ENCODE measurements around the gene TAAR2.
A peak's percentile ranks its signal among the peaks of the same experiment; 100 is the strongest.
"Not testable (repeated sequence)": the region's sequence is repeated elsewhere in the genome, so short reads cannot be mapped to it uniquely, and the experiment has no call there.

Gene TAAR2, protein sequence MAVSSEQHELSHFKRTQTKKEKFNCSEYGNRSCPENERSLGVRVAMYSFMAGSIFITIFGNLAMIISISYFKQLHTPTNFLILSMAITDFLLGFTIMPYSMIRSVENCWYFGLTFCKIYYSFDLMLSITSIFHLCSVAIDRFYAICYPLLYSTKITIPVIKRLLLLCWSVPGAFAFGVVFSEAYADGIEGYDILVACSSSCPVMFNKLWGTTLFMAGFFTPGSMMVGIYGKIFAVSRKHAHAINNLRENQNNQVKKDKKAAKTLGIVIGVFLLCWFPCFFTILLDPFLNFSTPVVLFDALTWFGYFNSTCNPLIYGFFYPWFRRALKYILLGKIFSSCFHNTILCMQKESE

DNA sequence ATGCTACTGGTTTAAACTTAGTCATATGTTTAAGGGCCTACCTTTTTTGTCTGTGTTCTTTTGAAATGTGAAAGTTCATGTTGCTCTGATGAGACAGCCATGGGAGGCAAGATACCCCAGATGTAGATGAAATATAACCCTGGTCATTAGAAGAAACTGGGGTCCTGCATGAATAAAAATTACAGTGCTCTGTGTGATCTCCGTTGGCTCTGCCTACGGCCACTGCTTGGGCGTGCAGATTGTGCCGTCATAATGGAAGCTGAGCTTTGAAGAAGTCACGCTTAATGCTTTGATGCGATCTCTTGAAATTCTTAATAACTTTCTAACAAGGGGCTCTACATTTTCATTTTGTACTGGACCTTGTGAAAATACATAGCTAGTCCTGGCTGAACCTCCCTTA, at the start of gene TAAR2:
TSS of gene TAAR2 (minus strand) at position 101 of the 400 bp plus-strand sequence. CDS start at position 101, 0 bp downstream.
- DNase-seq, result no peak

DNA sequence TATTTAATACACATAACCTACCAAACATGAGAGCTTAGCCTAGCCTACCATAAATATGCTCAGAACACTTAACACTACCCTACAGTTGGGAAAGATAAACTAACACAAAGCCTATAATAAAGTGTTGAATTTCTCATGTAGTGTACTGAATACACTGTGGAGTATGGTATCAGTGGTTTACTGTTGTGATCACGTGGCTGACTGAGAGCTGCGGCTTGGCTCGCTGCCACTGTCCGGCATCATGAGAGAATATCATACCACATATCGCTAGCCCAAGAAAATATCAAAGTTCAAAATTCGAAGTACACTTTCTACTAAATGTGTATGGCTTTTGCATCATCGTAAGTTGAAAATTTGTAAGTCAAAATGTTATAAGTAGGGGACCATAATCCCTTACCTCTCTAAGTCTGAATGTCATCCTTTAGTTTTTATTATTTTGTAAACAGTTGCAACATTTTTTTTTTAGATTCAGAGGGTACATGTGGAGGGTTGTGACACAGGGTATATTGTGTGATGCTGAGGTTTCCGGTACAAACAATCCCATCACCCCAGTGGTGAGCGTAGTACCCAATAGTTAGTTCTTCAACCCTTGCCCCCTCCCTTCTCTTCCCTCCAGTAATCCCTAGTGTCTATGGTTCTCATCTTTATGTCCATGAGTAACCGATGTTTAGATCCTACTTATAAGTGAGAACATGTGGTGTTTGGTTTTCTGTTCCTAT, 49.5 kb upstream of the TAAR2 start:
- DNase-seq, result no peak

DNA sequence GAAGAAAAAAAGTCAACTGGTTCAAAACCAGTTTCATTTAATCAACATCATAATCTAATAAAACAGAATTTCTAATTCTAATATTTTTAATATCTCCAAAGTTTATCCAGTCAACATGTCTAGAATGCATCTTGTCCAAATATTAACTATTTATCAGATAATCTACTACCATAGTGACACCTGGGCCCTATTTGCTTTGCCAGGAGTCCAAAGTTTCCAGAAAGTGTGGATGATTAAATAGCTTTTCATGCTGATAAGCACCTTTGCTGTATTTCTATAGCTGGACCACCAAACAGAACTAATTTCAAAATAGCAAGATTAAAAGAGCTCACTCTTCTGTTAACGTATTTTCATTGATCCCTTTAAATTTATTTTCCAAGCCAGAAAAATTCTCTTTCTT, 47.2 kb upstream of the TAAR2 start:
- DNase-seq, result no peak

DNA sequence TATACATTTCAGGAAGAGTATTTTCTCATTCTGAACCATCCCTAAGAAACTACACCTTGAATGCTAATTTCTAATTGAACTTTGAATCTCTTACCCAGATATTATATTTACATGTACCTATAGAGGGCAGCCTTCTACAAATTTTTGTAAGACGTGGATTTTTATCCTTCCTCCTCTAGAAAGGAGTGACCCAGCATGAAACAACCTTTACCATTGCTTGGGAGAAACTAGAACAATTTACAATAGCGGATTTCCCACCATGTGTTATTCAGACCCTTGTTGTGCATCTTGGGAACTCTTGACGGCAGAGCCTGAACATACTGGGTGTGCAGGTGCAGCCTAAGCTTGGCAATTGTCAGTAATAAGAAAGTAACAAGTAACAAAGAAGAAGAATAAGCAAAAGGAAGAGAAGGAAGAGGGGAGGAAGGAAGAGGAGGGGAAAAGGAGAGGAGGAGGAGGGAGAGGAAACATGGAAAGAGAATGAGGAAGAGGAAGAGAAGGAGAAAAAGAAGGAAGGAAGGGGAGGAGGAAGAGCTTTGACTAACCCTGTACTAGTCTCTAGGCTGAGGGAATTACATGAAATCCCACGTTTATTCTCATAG, 45.7 kb upstream of the TAAR2 start:
- DNase-seq, result peak in 1 of 2 donors; percentile 37

DNA sequence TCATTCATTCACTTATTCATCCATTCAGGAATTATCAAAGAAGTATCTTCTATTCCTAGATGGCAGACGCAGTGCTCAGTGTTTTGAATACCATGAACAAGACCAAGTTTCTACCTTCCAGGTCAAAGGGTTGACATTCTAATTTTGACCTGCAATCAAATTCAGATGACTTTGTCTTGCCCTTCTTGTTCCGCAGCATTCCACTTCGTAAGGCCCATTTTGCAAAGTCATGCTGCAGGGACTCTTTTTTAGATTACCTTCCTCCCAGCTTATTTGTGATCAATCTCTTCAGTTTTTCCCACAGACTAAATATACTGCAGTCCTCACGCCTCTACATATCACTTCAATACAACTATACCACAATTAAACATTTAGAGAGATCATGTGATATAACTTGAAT, 42.0 kb upstream of the TAAR2 start:
- no peak for DNase-seq

DNA sequence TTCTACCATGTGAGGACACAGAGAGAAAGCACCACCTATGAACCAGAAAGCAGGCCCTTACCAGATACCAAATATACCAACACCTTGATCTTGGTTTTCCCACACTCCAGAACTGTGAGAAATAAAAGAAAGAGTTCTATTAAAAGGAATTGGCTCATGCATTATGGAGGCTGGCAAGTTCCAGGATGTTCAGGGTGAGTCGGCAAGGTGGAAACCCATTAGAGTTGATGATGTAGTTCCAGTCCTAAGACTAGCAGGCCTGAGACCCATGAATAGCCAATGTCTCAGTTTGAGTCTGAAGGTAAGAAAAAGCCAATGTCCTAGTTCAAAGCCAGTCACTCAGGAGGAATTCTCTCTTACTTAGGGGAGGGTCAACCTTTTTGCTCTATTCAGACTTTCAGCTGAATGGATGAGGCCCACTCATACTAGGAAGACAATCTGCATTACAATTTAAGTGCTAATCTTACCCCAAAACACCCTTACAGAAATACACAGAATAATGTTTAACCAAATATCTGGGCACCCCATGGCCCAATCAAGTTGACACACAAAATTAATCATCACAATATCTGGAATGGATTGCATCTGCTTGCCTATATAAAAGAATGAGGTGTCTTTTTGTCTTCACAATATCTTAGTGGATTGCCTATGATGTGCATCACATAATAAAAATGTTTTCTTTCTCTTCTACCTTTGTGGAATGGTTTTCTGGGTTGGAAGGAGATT, 40.4 kb upstream of the TAAR2 start:
- no peak for DNase-seq

DNA sequence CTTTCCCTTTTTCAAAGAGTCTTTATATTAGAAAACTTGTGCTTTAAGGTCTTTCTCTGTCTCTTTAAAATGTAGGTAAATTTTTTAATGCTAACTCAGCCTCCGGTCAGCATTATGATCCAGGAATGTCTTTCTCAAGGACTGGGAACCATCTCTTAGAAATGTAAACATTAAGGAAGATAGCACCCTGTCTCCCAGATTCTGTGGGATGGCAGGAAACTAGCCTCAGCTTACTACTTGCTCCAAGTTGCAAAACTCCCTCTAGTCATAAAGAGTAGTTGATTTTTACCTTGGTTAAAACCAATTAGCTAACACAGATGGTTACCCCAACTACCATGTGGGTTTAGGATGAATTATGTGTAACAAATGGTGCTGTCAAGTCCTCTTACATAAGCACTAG, 39.6 kb upstream of the TAAR2 start:
- DNase-seq, result no peak

DNA sequence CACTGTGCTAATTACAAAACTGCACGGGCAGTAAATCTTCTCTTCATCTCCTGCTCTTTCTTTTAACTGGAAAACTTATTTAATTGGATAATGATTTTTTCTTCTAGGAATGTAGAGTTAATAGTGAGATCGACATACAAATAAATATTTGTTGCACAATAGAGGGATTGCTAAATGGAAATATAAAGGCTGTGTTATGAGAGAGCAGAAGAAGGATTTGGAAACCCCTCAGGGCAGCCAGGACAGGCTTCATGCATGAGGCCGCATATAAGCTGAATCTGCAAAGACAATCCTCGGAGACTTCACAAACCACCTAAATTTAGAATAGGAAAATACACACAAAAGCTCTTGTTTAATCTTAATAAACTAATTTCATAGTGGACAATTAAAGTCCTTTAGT, 37.8 kb upstream of the TAAR2 start:
- no peak for DNase-seq

DNA sequence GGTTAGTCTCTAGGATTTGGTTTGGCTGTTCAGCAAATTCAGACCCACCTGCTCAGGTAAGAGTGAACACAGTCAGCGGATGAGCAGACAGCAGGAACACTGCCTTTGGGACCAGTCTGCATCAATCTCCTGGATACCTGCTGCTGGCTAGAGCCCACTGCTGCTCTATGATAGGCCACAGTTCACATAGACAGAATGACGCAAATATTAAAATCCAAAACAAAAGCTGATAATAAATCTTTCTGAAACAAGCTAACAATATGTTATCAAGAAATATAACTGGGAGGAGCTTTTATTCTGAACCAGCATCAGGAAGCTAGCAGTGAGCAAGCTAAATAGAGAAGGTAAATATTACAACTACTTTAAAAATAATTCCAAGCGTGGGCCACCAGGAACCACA, 35.0 kb upstream of the TAAR2 start, which contains the start of gene TAAR1:
TSS of gene TAAR1 (minus strand) at position 101 of the 400 bp plus-strand sequence. CDS start 13,179 bp downstream, outside the sequence.
- no peak for DNase-seq

DNA sequence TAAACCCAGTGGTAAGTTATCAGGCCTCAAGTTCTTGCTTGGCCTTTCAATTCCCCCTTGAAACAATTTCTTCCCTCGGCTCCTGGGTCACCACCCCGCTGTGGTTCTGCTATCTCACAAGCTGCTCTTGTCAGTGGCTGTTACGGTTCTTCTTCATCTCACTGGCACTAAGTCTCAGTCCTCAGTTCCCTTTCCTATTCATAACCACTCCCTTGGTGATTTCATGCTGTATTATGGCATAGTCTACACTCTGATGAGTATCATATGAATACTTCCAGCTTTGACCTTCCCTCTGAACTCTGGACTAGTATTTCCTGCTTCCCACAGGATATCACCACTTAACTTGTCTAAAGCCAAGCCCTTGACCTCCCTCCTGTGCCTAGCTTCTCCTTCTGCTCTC, 27.0 kb upstream of the TAAR2 start:
- no peak for DNase-seq

DNA sequence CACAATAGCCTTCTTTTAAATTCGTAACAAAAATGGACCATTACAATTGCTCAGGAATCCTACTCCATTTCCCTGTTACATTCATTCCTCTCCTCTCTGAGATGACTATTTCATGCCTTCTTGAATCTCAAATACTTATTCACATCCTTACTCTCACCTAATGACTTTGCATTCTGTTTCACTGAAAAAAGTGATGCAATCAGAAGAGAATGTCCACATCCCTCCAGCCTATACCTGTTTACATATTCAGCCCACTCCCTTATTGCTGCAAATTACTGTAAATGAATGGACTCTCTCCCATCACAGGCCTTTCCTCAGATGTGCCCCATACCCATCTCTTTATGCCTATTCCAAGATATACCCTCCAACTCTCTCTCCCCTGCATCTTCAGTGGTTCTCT, 26.4 kb upstream of the TAAR2 start:
- DNase-seq, result no peak

DNA sequence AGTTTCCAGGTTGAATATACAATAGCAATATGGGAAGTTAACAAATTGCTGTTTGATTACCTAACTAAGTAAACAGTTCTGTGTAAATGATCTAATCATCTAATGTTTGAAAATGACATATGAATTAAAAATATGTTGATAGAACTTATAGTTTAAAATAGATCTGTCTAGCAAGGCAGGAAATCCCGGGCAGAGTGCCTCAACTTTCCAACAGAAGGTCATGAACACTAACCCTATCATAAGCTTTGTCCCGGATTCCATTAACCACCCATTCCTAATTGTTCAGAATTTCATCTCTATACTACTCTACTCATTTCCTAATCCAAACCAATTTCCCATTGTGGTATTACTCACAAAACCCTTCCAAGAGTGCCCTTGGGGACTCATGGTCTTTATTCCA, 24.8 kb upstream of the TAAR2 start:
- no peak for DNase-seq

DNA sequence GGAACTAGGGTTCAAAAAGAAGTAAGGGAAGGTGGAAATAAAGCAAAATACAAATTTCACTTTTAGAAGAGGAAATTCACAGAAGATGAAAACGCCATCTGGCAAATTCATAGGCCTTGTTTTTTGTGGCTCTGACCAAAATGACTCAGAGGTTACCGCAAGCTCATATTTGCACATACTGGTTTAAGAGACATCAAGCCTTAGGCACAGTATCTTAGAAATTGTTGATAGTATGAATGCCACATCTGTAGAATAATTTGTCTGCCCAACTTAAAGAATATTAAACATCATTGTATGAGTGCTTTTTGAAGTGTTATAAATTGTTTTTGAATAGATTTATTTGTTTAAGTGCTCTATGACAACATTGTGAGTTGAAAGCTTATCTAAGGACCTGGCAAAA, 24.3 kb upstream of the TAAR2 start:
- no peak for DNase-seq

DNA sequence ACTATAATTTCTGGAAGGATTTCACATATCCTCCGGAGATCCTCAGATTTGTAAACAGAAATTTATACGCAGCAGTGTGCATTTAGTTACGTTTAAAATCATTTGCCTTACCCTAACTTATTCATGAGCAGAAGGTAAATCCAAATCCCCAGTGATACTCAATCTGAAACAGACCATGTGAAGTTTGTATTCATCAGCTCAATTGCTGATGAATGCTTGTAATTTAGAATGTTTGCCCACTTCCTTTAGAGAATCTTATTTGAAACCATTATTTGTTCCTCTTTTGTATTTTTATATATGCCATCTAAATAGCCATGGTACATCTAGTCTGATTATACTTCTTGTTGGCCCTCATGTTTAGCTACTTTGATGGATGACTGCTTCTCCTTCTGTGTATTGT, 19.5 kb upstream of the TAAR2 start:
- DNase-seq, result no peak

DNA sequence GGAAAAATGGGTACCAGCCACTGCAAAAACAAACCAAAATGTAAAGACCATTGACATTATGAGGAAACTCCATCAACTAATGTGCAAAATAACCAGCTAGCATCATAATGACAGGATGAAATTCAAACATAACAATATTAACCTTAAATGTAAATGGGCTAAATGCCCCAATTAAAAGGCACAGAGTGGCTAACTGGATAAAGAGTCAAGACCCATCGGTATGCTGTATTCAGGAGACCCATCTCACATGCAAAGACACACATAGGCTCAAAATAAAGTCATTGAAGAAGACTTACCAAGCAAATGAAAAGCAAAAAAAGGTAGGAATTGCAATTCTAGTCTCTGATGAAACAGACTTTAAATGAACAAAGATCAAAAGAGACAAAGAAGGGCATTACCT, 13.1 kb upstream of the TAAR2 start:
- DNase-seq, result not testable (repeated sequence)

DNA sequence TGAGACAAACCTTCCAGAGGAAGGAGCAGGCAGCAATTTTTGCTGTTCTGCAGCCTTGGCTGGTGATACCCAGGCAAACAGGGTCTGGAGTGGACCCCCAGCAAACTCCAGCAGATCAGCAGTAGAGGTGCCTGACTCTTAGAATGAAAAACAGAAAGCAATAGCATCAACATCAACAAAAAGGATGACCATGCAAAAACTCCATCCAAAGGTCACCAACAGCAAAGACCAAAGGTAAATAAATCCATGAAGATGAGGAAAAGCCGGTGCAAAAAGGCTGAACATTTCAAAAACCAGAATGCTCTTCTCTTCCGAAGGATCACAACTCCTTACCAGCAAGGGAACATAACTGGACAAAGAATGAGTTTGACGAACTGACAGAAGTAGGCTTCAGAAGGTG, 11.8 kb upstream of the TAAR2 start:
- not testable (repeated sequence) for DNase-seq

DNA sequence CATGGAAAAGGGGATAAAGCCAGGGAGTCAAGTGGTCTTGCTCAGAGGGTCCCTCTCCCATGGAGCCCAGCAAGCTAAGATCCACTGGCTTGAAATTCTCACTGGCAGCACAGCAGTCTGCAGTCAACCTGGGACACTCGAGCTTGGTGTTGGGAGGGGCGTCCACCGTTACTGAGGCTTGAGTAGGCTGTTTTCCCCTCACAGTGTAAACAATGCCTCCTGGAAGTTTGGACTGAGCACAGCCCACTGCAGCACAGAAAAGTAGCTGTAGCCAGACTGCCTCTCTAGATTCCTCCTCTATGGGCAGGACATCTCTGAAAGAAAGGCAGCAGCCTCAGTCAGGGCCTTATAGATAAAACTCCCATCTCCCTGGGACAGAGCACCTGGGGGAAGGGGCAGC, 11.2 kb upstream of the TAAR2 start:
- DNase-seq, result not testable (repeated sequence)

DNA sequence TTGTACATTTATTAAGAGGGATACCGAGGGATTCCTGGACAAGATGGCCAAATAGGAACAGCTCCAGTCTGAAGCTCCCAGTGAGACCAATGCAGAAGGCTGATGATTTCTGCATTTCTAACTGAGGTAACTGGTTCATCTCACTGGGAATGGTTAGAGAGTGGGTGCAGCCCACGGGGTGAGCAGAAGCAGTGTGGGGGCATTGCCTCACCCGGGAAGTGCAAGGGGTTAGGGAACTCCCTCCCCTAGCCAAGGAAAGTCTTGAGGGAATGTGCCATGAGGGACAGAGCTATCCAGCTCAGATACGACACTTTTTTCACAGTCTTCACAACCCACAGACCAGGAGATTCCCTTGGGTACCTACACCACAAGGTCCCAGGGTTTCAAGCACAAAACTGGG, 10.7 kb upstream of the TAAR2 start:
- no peak for DNase-seq

DNA sequence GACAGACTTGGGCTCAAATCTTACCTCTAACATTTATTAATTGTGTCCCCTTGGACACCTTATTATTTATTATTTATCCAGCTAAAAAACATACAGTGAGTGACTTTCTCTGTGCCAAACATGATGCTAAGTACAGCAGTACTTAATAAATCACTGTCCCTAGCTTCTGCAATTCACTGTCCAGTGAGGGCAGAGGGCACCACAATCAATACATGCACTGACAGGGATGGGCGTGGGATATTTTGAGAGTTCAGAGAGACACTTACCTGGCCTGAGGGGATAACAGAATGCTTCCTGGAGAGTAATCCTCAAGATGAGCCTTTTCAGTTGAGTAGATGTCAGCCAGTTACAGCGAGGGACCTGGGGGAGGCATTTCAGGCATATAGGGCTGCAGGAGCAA, 9.3 kb upstream of the TAAR2 start:
- DNase-seq, result no peak

DNA sequence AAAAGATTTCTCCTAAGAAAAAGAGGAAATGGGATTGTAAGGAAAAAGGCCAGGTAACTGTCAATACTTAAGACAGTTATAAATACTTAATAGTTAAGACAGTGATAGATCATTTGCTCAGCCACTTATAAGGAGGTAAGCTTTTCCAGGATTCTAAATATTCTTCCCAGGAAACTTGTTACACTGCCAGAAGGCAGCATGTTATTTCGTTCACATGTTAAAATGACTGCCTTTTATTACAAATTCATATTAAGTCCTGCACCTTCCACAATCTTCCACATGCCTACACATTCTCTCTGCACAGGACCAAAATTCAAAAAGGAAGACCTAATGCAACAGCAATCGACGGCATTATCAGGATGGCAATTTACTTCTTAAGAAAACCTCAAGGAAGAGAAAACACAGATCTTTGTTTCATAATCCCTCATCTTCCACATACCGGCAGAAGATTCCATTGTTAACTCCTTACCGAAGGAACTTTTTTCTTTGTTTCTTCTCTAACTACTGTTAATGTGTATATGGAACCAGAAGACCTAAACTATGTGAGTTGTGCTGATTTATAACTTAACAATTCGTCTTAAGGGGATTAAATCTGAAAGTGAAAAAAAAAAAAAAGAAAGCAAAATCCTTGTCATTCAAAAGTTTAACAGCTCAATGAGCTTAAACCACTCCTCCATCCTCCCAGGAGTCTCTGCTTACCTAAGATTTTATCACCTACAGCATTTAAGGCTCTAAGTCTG, 799 bp downstream of the TAAR2 start:
- no peak for DNase-seq

DNA sequence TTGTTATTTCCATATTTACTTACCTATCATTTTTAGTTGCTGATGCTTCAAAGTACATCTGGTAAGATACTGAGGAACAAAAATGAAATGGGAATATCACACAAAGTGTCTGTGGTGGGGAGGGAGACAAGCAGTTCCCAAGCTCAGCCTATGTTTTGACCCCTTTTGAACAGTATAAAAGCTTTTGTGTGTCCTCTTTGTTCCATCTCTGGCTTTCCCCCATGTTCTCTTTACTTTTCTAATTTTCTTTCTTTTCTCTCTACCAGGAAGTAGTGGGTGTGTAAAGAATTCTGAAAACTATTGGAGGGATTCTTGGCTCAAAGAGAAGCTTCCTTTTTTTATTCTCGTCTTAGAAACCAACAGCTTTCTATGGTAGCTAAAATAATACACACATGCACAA, 7.4 kb downstream of the TAAR2 start:
- DNase-seq, result no peak

DNA sequence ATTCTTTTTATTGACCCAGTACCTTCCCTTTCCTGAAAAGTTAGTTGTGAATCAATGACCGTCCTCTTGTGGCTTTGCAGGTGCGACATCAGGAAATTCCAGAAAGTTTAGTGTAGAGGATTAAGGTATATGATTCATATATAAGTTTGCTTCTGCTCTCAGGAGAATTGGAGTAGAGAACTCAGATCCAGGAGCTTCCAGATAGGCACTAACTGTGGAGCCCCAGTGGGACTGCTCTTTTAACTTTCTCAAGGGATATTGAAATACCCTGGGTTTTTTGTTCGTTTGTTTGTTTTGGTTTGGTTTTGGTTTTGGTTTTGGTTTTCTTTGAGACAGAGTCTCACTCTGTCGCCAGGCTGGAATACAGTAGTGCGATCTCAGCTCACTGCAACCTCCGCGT, 9.5 kb downstream of the TAAR2 start:
- no peak for DNase-seq
